H54 (cell line): Measurements from ENCODE around the gene NFATC4.
"Not testable (repeated sequence)": the region's sequence is repeated elsewhere in the genome, so short reads cannot be mapped to it uniquely, and the experiment has no call there.

Source experiments
- DNase-seq: peaks from one replicate; pipeline ENCODE4 v3.0.0; 2011; ENCODE audit warnings: low spot score, mixed read lengths; ENCODE audit not compliant: insufficient read length
- FAIRE-seq: peaks from 3 replicates; lab custom pipeline; 2011; peaks lifted over from hg19 to GRCh38; lab: Jason Lieb, UNC
- POLR2A ChIP-seq: IDR thresholded peaks from 2 replicates; pipeline ENCODE4 v1.6.1; 2011; ENCODE audit warnings: low read depth, mild to moderate bottlenecking, low read length

NFATC4 gene

GRCh38 chr14:24348186-24348585, 19.8 kb upstream of the NFATC4 start:
- no peak for FAIRE-seq
- no peak for DNase-seq

DNA sequence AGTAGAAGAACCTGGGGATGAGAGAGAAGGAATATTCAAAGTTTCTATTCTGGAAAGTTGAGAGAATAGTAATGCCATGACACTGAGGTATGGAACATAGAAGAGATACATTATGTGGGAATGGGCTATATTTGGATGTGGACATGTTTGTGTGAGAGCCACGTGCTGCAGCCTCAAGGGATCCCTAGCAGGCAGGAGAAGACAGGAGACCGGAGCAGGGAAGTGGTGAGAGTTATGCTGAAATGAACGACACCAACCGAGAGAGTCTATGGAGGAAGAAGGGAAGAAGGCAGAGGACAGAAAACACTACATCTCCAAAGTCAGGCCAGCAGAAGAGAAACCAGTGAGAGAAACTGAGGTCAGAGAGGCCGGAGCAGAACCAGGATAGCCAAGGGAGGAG, 18.2 kb upstream of the NFATC4 start:
- FAIRE-seq (no peak), DNase-seq (no peak)
- TF ChIP-seq POLR2A = no peak

More at GRCh38 chr14:24348186-24348585, 19.8 kb upstream of the NFATC4 start:
- TF ChIP-seq POLR2A = no peak

GRCh38 chr14:24351517-24351916, 16.5 kb upstream of the NFATC4 start:
- no peak for DNase-seq
- FAIRE-seq = no peak
- TF ChIP-seq POLR2A = no peak

DNA sequence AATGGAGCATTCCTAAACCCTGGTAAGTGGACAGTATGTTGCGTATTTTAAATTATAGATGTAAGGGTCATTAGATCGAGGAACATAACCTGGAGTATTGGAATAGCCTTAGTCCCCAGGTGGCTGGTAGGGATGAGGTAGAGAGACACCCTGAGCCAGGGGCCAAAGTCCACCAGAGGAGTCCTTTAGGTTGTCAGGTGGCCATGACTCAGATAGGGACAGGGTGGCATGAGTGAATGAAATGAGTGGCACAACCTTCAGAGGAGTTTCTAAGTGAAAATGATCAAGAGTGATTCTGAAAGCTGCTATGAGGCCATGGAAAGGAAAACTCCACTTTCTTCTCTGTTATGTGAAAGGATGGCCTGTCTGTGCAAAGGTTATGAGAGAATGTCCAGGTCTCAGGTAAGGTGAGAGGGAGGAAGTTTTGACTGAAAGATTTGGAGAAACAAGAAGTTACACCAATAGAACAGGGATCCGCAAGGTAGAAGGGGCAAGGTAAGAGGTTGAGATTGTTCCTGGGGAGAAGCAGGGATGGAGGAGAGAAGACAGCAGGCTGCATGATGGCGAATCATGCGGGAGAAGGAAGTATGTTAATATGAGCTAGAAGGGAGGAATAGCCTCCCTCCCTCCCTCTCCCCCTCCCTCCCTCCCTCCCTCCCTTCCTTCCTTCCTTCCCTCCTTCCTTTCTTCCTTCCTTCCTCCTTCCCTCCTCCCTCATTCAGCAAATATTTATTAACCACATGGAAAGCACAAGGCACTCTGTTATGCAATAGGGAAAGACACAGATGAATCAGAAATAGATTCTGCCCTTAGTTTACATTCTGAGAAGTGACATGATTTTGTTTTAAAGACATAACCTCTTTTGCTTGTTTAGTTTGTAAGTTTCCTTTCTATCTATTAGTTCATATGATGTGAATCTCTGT, 14.2 kb upstream of the NFATC4 start:
- no peak for TF ChIP-seq POLR2A
- DNase-seq (no peak), FAIRE-seq (no peak)

GRCh38 chr14:24354482-24354825, 13.5 kb upstream of the NFATC4 start:
- not testable (repeated sequence) for FAIRE-seq

DNA sequence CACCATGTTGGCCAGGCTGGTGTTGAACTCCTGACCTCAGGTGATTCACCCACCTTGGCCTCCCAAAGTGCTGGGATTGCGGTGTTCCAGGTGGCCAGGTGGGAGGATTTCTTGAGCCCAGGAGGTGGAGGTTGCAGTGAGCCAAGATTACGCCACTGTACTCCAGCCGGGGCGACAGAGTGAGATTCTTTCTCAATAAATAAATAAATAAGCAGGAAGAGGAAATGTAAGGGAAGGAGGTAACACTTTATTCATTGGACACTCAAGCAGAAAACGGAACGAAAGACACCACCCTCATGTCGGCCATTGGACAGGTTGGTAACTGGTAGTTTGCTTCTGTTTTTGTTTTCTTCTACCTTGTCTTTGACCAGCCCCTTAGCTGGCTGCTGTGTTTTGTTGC, 13.0 kb upstream of the NFATC4 start:
- FAIRE-seq = no peak
- DNase-seq = no peak
- TF ChIP-seq POLR2A = no peak

More at GRCh38 chr14:24354482-24354825, 13.5 kb upstream of the NFATC4 start:
- not testable (repeated sequence) for DNase-seq

- TF ChIP-seq POLR2A = no peak
- FAIRE-seq (no peak), DNase-seq (no peak)
Observed at GRCh38 chr14:24356208-24356607, 11.8 kb upstream of the NFATC4 start.

DNA sequence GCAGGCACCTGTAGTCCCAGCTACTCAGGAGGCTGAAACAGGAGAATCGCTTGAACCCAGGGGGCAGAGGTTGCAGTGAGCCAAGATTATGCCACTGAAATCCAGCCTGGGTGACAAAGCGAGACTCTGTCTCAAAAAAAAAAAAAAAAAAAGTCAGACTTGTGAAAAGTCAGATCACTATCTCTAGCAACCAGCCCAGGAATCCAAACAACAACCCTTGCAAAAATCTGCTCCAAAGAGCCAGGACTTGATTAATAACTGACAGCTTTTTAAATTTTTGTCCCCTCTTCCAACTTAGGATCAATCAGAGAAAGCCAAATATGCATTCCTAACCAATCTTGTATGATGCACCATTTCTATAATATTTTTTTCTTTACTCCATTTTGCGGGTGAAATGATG, 7.7 kb upstream of the NFATC4 start:
- FAIRE-seq (no peak), DNase-seq (no peak)
- TF ChIP-seq POLR2A = no peak

- no peak for TF ChIP-seq POLR2A
- DNase-seq (no peak), FAIRE-seq (no peak)
Observed at GRCh38 chr14:24361326-24361725, 6.7 kb upstream of the NFATC4 start.

- no peak for TF ChIP-seq POLR2A
- FAIRE-seq (no peak), DNase-seq (no peak)
Observed at GRCh38 chr14:24362241-24362960, 5.6 kb upstream of the NFATC4 start.

DNA sequence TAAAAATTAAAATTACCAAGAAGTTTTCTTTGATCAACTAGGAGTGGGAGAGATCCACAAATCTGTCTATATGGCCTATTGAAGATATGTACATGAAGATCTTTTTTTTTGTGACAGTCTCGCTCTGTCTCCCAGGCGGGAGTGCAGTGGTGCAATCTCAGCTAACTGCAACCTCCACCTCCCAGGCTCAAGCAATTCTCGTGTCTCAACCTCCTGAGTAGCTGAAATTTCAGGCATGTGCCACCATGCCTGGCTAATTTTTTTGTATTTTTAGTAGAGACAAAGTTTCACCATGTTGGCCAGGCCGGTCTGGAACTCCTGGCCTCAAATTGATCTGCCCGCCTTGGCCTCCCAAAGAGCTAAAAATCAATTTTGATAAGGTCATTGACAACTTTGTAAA, 4.6 kb upstream of the NFATC4 start:
- no peak for TF ChIP-seq POLR2A
- no peak for DNase-seq
- FAIRE-seq = no peak

DNA sequence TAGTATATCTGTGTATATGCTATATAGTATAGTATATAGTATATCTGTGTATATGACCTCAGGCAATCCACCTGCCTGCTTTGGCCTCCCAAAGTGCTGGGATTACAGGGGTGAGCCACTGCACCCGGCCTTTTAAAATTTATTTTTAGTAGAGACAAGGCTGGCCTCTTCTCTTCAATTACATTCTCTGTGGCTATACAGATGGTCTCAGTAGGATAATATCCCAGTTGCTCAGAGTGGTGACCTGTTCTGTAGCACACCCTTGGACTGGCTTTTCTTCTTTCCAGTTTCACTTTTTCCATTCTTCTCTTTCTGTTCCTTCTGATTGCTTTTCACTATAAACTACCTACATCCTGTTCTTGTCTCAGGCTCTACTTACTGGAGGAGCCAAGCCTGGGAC, 3.1 kb upstream of the NFATC4 start:
- DNase-seq = no peak
- no peak for FAIRE-seq
- no peak for TF ChIP-seq POLR2A

DNA sequence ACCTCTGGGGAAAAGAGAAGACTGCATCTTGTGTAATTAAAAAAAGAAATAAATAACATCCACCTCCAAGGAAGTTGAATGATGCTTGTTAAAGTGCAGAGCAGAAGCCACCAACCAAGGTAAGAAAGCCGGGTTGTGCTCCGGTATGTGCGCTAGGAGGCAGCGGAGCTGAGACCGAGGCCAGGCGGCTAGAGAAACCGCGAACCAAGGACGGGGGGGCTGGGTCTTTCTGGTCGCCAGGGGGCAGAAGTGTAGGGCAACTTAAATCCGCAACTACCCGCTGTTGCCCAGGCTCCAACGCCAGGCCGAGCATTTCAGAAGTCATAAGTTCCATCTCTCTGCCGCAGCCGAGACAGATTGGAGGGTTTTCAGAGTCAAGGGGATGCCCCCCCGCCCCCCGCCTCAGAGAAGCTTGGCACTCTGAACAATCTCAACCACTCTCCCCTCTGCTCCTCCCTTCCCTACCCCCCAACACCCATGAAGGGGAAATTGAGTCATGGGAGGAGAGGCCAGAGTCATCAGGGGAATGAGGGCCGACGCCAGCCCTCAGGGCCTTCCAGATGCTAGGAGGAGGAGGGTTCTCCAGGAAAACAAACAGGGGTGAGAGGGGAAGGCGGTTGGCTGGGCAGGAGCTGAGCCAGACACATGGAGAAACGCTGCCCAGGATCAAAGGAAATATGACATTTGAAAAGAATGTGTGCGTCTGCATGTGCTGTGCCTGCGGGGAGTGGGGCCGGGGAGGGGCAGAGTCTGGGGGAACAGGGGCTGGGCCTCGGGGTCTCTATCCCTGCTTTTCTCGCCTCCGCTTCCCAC, 2.2 kb upstream of the NFATC4 start:
- DNase-seq (no peak), FAIRE-seq (no peak)
- no peak for TF ChIP-seq POLR2A

GRCh38 chr14:24366413-24366720, 1.6 kb upstream of the NFATC4 start:
- no peak for FAIRE-seq
- no peak for TF ChIP-seq POLR2A
- no peak for DNase-seq
